ENCODE measurements around the gene CCIN. TPM values are rescaled to one million over a fixed set of nuclear protein-coding genes. Genes with fewer than 3 reads are reported as not detected.
"Not testable (repeated sequence)": the region's sequence is repeated elsewhere in the genome, so short reads cannot be mapped to it uniquely, and the experiment has no call there.

Gene CCIN
- total RNA-seq, 1 donor from 2014 or later: not detected

- no peak for ATAC-seq
- DNase-seq (ENCODE audit: low spot score): no peak
Observed at GRCh38 chr9:36158122-36158521, 11.1 kb upstream of the CCIN start.

- ATAC-seq (no peak), DNase-seq (ENCODE audit: low spot score) (no peak)
Observed at GRCh38 chr9:36158917-36159316, 10.3 kb upstream of the CCIN start.

- not testable (repeated sequence) for ATAC-seq; DNase-seq (ENCODE audit: low spot score)
Observed at GRCh38 chr9:36159509-36159908, 9.7 kb upstream of the CCIN start.

GRCh38 chr9:36160126-36160525, 9.1 kb upstream of the CCIN start:
- not testable (repeated sequence) for ATAC-seq; DNase-seq (ENCODE audit: low spot score)

- no peak for ATAC-seq
- no peak for DNase-seq (ENCODE audit: low spot score)
Observed at GRCh38 chr9:36161187-36161586, 8.0 kb upstream of the CCIN start.

GRCh38 chr9:36162211-36162738, 6.9 kb upstream of the CCIN start:
- no peak for DNase-seq (ENCODE audit: low spot score)
- no peak for ATAC-seq

- DNase-seq (ENCODE audit: low spot score) (no peak), ATAC-seq (no peak)
Observed at GRCh38 chr9:36163049-36163785, 6.0 kb upstream of the CCIN start.

GRCh38 chr9:36163786-36164170, 5.4 kb upstream of the CCIN start:
- no peak for ATAC-seq

GRCh38 chr9:36164372-36164771, 4.8 kb upstream of the CCIN start:
- no peak for DNase-seq (ENCODE audit: low spot score)
- ATAC-seq: no peak

More at GRCh38 chr9:36163786-36164170, 5.4 kb upstream of the CCIN start:
- DNase-seq (ENCODE audit: low spot score): no peak

GRCh38 chr9:36164989-36165388, 4.2 kb upstream of the CCIN start:
- ATAC-seq: no peak
- DNase-seq (ENCODE audit: low spot score): no peak

GRCh38 chr9:36165826-36166167, 3.4 kb upstream of the CCIN start:
- ATAC-seq: no peak

GRCh38 chr9:36166168-36166927, 2.8 kb upstream of the CCIN start:
- DNase-seq (ENCODE audit: low spot score) (peak; percentile 83), ATAC-seq (peak; percentile 100)

More at GRCh38 chr9:36165826-36166167, 3.4 kb upstream of the CCIN start:
- DNase-seq (ENCODE audit: low spot score): no peak

GRCh38 chr9:36169708-36170107, 520 bp downstream of the CCIN start:
- ATAC-seq (no peak), DNase-seq (ENCODE audit: low spot score) (no peak)

GRCh38 chr9:36170531-36170930, 1.3 kb downstream of the CCIN start:
- ATAC-seq (no peak), DNase-seq (ENCODE audit: low spot score) (no peak)

- DNase-seq (ENCODE audit: low spot score) (no peak), ATAC-seq (no peak)
Observed at GRCh38 chr9:36173861-36174260, 4.7 kb downstream of the CCIN start.

- ATAC-seq (no peak), DNase-seq (ENCODE audit: low spot score) (no peak)
Observed at GRCh38 chr9:36174271-36174670, 5.1 kb downstream of the CCIN start.

- ATAC-seq (no peak), DNase-seq (ENCODE audit: low spot score) (no peak)
Observed at GRCh38 chr9:36174731-36175130, 5.5 kb downstream of the CCIN start.

GRCh38 chr9:36175209-36175608, 6.0 kb downstream of the CCIN start:
- not testable (repeated sequence) for ATAC-seq; DNase-seq (ENCODE audit: low spot score)

- ATAC-seq; DNase-seq (ENCODE audit: low spot score): not testable (repeated sequence)
Observed at GRCh38 chr9:36176496-36176895, 7.3 kb downstream of the CCIN start.

- no peak for ATAC-seq
Observed at GRCh38 chr9:36177571-36177970, 8.4 kb downstream of the CCIN start.

GRCh38 chr9:36180243-36180642, 11.1 kb downstream of the CCIN start:
- not testable (repeated sequence) for ATAC-seq

More at GRCh38 chr9:36177571-36177970, 8.4 kb downstream of the CCIN start:
- no peak for DNase-seq (ENCODE audit: low spot score)

GRCh38 chr9:36187414-36187813, 18.2 kb downstream of the CCIN start:
- ATAC-seq: no peak

More at GRCh38 chr9:36180243-36180642, 11.1 kb downstream of the CCIN start:
- DNase-seq (ENCODE audit: low spot score): not testable (repeated sequence)

More at GRCh38 chr9:36187414-36187813, 18.2 kb downstream of the CCIN start:
- DNase-seq (ENCODE audit: low spot score): no peak
